HCT116 (cell line): ENCODE results near the gene MARCKS.

Experiments
- CTCF ChIP-seq, 3 experiments: fragments of 200-600 bp in 1 of 3; sonication (generic) in 1 of 3; IDR thresholded peaks in 2 of 3; conservative IDR thresholded peaks in 1 of 3; 2 replicates each; pipeline ENCODE4 v1.5.1; 2012 to 2017; ENCODE audit warnings: low read depth in 2 of 3, low read length in 2 of 3, antibody characterized with exemption in 1 of 3, borderline replicate concordance in 1 of 3, control low read depth in 1 of 3, mild to moderate bottlenecking in 1 of 3, mixed read lengths in 1 of 3, mixed run types in 1 of 3, moderate library complexity in 1 of 3; ENCODE audit not compliant: insufficient read depth in 1 of 3
- MAX ChIP-seq: IDR thresholded peaks from 2 replicates; pipeline ENCODE4 v1.6.1; 2012
- POLR2A ChIP-seq: IDR thresholded peaks from 2 replicates; pipeline ENCODE4 v1.7.0; 2011; ENCODE audit warnings: borderline replicate concordance; ENCODE audit not compliant: insufficient read depth, insufficient read length; ENCODE audit errors: extremely low read depth
- POLR2AphosphoS5 ChIP-seq: IDR thresholded peaks from 2 replicates; pipeline ENCODE4 v1.6.1; 2011; ENCODE audit warnings: mild to moderate bottlenecking, low read depth, low read length, moderate library complexity
- RAD21 ChIP-seq: IDR thresholded peaks from 2 replicates; pipeline ENCODE4 v1.6.1; 2012; ENCODE audit warnings: low read depth, mild to moderate bottlenecking
- ZNF274 ChIP-seq: fragments of 200-500 bp; sonication (Bioruptor generic); IDR thresholded peaks from 2 replicates; pipeline ENCODE4 v1.6.1; 2014; ENCODE audit warnings: mild to moderate bottlenecking, low read depth, low read length, inconsistent platforms

GRCh38 chr6:113848280-113848679 is 8.9 kb upstream of the MARCKS start:
- TF ChIP-seq CTCF (IDR thresholded peaks at IDR 0.05 in 2 of 3, conservative IDR thresholded peaks at IDR 0.05 in 1 of 3; ENCODE audit: borderline replicate concordance in 1 of 3, insufficient read depth in 1 of 3, low read depth in 2 of 3, low read length in 2 of 3) (no peak), MAX (no peak), RAD21 (no peak), POLR2A (no peak), POLR2AphosphoS5 (no peak), ZNF274 (no peak)
